AG04449 (cell line): ENCODE data around the gene ULK3.

ENCODE experiments used
- CTCF ChIA-PET: fragments of 350-600 bp; formaldehyde crosslinking; extraction: SDS; loops from one replicate; lab custom pipeline; 2021; ENCODE audit warnings: antibody characterized with exemption; lab: Yijun Ruan, JAX
- POLR2A ChIA-PET: fragments of 400-600, 350-600 bp; formaldehyde crosslinking; extraction: SDS; loops from one replicate; lab custom pipeline; 2020; ENCODE audit warnings: antibody characterized with exemption, inconsistent platforms; lab: Yijun Ruan, JAX
- DNase-seq: peaks from one replicate; pipeline ENCODE4 v3.0.0-alpha.2; 2010; ENCODE audit warnings: low read depth, low spot score
- H3K4me3 ChIP-seq: 2 replicates; pipeline ENCODE4 v1.5.1; 2011; ENCODE audit warnings: low read depth, mild to moderate bottlenecking, control low read depth, low read length
- TF ChIP-seq, protein P1 (sequence below): IDR thresholded peaks from one replicate; pipeline ENCODE4 v1.5.1; 2011; ENCODE audit warnings: mild to moderate bottlenecking, moderate library complexity, low read length, control low read depth, inconsistent platforms; ENCODE audit not compliant: insufficient read depth; ENCODE audit errors: missing control alignments

Gene ULK3

GRCh38 chr15:74820056-74820455 lies 22.9 kb downstream of the ULK3 start:
- POLR2A ChIA-PET: no interaction called here
- H3K4me3 ChIP-seq: no peak overlapping the region
- no peak for DNase-seq
- CTCF ChIA-PET: interaction anchor here (1.1 to 2.0 kb wide), 4 partner anchors 12 to 51 kb away, joined by 3 to 8 read pairs (median 5); partner anchors contain the start of gene ULK3
- TF ChIP-seq, protein P1, sequence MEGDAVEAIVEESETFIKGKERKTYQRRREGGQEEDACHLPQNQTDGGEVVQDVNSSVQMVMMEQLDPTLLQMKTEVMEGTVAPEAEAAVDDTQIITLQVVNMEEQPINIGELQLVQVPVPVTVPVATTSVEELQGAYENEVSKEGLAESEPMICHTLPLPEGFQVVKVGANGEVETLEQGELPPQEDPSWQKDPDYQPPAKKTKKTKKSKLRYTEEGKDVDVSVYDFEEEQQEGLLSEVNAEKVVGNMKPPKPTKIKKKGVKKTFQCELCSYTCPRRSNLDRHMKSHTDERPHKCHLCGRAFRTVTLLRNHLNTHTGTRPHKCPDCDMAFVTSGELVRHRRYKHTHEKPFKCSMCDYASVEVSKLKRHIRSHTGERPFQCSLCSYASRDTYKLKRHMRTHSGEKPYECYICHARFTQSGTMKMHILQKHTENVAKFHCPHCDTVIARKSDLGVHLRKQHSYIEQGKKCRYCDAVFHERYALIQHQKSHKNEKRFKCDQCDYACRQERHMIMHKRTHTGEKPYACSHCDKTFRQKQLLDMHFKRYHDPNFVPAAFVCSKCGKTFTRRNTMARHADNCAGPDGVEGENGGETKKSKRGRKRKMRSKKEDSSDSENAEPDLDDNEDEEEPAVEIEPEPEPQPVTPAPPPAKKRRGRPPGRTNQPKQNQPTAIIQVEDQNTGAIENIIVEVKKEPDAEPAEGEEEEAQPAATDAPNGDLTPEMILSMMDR: no peak

GRCh38 chr15:74817370-74817737 lies 25.6 kb downstream of the ULK3 start:
- ChIA-PET POLR2A (no interaction called here), CTCF (interaction anchor here (0.7 to 1.9 kb wide), 9 partner anchors 10 to 84 kb away, joined by 3 to 9 read pairs (median 4); partner anchors contain the start of gene MPI)
- TF ChIP-seq, protein P1: peak; percentile 40
- H3K4me3 ChIP-seq: no peak overlapping the region
- no peak for DNase-seq

- ChIA-PET CTCF (interaction anchor here (0.6 to 1.9 kb wide), 12 partner anchors 11 to 85 kb away, joined by 3 to 9 read pairs (median 4); partner anchors contain the start of genes CSK and MPI), POLR2A (no interaction called here)
- DNase-seq: no peak
- H3K4me3 ChIP-seq: no peak overlapping the region
- TF ChIP-seq, protein P1: no peak
Observed at GRCh38 chr15:74816624-74817369, 26.2 kb downstream of the ULK3 start.

- TF ChIP-seq, protein P1: no peak
- CTCF ChIA-PET: interaction anchor here (0.6 to 1.9 kb wide), 6 partner anchors 11 to 136 kb away, joined by 3 to 9 read pairs (median 3); partner anchors contain the start of gene CSK
- POLR2A ChIA-PET: no interaction called here
- H3K4me3 ChIP-seq: no peak overlapping the region
- no peak for DNase-seq
Observed at GRCh38 chr15:74815961-74816360, 27.0 kb downstream of the ULK3 start.

GRCh38 chr15:74815121-74815934 lies 27.6 kb downstream of the ULK3 start:
- no peak for DNase-seq
- POLR2A ChIA-PET: no interaction called here
- CTCF ChIA-PET: interaction anchor here (1.0 to 1.9 kb wide), 6 partner anchors 15 to 136 kb away, joined by 3 to 9 read pairs (median 3); partner anchors contain the start of gene CSK

More at GRCh38 chr15:74815121-74815934, 27.6 kb downstream of the ULK3 start:
- no peak overlapping the region for H3K4me3 ChIP-seq
- TF ChIP-seq, protein P1: no peak
